Activated CD8-positive, alpha-beta memory T cell treated with anti-CD3 and anti-CD28 coated beads for 4 hours (primary cell): Measurements from ENCODE around the gene SLC6A1.

Source experiments
- DNase-seq, 2 donors: peaks; one replicate each; pipeline ENCODE4 v3.0.0-alpha.2; 2020; ENCODE audit warnings: low read depth in 2 of 2

SLC6A1 gene

DNA sequence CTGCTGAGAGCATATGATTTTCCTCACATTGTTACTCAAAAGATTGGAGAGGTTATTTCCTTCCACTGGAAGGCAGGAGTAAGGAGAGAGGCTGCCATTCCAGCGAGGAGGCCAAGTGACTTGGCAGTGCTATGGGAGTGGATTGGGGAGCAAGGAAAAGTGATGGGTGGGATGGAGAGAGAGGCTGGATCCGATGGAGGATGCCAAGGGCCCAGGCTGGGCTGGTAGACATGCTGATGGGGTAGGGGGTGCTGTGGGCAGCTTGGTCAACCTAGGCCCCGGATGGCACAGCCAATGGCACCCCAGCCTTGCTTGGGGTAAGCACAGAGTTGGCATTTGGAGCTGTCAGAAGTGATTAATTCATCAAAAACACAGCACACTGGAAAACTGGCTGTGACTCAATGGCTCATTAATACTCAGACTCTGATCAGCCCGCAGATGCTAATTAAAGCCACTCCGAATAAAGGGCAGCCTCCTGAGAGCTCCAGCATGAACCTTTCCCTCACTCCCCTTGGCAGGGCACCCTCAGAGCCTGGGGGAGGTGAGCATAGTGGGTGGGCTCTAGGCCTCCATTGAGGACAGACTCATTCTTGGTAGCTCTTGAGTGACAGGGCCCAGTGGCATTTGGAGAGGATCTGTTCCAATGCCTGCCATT is 22.1 kb upstream of the SLC6A1 start:
- DNase-seq, result no peak

DNA sequence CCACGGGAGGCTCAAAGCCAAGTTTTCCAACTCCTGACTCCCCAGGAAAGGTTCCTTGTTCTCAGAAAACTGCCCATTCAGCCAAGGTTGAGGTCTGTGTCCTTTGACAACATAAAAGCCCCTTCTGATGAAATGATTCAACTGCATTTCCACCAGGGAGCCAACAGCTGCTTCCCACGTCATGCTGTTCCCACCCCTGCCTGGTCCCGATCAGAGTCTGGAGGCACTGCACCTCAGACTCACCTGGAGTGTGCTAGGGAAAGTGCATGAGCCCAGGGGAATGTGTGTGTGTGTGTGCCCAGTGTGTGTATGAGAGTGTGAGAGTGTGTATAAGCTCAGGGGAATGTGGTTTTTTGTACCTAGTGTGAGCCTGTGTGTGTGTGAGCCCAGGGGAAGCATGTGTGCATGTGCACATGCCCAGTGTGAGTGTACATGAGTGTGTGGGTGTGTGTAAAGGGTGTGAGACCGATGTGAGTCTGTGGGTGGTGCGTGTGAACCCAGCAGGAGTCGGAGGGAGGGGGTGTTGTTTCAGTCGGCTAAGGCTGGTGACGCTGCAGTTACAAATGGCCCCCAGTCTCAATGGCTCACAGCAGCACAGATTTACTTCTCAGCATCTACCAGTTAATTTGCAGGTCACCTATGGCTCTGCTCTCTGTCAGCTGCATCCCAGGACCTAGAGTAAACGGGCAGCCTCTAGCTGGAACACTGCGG is 20.3 kb upstream of the SLC6A1 start:
- DNase-seq, result no peak

DNA sequence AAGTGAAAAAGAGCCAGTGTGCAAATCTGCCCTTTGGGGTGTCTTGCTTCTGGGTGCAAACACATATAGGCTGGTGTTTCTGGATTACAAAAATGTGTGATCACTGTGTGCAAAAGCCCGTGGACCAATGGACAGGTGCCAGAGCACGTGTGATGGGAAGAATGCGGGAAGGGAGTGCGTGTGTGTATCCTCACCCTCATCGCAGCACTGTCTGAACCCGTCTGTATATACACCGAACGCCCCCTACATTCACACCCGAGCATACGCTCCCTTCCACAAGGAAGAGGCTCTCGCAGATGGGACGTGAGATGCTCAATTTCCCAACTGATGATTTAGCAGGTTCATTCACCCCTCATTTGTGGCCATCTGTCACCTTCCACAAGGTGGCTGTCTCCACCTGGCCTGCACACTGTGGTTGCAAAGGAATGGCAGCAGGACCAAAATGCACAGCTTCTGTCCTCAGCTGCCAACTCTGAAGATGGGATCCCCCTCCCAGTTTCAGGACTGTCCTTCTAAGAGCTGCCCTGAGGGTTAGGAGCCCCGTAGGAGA is 19.4 kb upstream of the SLC6A1 start:
- no peak for DNase-seq

DNA sequence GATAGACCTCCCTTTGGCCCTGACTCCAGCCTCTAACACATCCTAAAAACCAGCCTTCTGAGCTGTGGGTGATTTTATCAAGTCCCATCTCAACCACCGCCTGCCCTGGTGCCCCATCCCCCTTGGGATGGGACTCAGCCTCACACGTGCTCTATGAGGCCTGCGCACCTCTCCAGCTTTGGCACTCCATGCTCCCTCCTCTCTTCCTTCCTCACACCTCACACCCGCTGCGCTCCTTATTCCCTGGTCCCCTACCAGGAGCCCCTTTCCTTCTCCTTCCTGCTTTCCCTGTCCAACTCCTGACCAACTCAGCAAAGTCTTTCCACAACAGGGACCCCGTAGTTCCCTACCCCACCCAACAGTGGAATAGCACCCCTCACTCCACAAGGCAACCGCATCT is 18.4 kb upstream of the SLC6A1 start:
- DNase-seq, result no peak

DNA sequence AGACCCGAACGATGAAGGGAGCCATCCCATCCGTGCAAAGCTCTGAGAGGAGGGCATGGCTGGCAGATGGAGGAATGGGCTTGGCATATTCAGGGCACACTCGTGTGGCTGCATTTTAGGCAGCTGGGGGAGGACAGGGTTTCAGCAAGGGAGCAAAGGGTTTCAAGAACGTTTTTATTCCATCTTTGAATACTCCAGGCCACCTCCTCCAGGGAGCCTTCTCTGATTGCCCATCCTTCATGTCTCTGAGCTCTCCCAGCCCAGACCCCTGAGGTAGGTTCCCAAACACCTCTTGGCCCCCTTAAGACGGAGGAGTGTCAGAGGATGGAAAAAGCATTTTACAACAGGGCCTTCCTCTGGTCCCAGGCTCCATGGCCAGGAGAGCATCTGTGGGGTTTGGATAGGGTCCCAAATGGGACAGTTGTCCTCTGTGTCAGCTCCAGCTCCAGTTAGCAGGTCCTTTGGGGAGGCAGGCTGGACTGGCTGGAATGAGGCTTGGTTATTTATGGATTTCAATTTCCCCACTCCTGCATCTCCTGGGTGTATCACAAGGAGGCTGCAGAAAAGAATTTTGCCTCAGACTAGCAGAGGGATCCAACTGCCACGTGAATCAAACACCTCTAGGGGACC is 17.7 kb upstream of the SLC6A1 start:
- DNase-seq, result no peak

DNA sequence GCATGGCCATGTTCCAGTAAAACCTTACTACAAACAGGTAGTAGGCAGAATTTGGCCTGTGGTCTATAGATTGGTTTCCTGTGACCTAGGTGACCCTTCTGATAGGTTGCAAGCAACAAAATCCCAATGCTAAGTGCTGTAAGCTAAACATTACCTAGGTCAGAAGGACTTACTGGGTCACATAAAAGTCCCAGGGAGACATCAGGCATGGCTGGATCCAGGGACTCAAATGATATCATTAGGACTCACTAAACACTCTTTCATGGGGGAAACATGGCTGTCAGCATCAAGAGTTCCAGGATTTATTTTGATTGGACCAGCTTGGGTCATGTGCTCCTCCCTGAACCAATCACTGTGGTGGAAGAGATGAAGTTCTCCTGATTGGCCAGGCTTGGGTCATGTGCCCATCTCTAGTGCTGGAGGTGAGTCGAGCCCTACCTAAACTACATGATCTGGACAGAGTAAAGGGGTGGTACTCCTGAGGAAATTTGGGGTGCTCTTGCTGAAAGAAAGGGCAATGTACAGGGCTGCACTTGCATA is 16.8 kb upstream of the SLC6A1 start:
- no peak for DNase-seq

DNA sequence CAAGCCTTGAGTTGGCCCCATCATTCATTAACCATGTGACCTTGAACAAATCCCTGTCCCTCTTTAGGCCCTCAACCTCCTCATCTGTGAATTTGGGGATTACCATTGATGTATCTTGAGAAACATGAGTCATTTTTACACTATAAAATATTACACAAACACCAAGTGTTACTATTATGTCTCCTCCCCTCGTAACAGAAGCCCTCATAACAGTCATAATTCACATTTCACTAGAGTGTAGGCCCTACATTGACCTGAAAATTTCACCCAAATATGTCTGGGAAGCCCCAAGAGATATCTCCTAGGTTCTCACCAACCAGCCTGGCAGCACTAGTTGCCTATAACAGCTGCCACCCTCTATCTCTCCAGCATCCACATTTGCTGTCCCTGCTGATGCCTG is 15.8 kb upstream of the SLC6A1 start:
- DNase-seq, result no peak

DNA sequence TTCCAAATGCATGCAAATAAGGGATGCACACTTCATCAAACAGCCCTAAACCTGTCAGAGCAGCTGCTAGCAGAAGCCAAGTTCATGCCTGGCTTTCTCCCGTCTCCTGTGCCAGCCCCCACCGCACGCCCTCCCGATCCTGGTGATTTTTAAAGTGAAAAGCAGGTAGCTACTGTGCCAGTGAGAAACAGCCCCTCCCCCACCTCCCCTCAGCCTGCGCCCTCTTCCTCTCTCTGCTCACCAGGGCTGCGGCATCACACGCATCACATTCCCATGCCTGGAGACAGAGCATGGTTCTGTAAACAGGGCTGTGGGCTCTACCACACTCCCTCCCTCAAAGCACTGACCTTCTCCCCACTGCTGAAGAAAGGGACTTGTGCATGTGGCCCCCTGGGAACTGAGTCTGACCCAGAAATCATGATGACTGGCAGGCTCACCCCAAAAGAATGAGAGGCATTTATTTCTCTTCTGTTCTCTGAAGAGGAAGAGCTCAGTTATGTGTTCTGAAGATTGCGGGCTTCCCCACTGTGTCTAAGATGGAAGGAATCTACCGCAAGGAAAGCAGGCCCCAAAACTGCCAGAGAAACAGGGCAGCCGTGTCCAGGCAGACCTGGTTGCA is 14.5 kb upstream of the SLC6A1 start:
- DNase-seq, result no peak

DNA sequence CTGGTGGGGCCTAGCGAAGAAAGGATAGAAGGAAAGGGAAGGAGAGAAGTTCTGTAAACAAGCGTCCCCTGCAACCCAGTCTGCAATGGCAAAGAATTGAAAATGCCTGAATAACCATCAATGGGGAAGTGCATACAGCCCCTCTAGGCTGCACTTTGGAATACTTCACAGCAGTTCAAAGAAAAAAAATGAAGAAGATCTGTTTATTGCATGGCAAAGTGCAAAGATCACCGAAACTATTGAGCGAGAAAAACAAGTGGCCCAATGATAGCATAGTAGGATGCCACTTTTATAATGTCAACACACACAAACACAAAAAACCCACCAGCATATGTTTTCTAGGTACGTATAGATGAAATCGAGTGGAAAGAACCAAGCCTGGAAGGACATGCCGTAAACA is 13.6 kb upstream of the SLC6A1 start:
- DNase-seq, result no peak

DNA sequence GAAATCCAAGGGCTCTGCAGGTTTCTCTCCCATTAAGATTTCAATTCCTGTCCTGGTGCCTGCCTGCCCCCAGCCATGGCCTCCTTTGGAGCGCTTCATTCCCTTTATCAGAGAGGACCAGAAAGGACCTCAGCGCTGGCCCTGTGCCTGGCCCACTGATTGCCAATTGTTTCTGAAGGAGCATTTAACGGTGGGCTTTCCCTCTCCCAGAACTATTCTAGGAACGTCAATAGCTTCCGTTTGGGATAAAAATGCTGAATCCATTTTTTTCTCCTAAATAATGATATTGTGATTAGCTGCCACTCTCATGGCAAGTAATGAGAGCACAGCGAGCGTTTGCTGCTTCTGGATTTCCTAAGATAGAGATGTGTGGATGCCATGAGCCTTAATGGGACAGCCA is 12.2 kb upstream of the SLC6A1 start:
- no peak for DNase-seq

DNA sequence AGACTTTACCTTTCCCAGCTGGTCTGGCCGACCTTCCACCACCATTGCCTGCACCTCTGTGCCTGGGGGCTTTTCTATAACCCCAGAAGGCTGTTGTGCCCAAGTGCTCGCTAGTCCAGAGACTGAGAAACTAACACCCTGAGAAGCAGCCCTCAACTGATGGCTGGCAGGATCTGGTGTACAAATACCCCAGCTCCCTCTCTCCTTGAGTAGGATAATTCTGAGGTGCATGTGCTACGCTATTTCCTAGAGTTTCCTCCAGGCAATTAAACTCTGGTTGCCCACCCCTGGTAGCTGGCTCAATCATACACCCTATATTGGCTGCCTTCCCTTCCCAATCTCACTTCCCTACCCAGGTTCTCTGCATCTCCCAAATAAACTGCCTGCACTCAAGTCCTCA is 11.5 kb upstream of the SLC6A1 start:
- DNase-seq, result no peak

DNA sequence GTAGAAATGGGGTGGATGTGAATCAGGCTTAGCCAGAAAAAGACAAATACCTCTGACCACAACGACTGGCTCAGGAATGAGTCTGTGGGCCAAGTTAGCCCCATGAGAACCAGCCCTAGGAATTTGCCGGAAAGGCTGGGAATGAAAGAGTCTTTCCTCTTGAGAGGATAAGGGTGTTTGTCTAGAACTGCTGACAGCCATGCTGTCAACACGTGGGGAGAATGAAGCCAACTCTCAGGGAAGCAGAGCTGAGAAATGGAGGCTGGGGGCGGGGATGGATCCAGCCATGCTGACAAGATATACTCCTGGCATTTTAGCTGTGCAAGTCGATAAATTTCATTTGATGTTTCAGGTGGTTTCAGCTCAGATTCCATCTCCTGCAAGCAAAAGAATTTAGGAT is 10.6 kb upstream of the SLC6A1 start:
- no peak for DNase-seq

DNA sequence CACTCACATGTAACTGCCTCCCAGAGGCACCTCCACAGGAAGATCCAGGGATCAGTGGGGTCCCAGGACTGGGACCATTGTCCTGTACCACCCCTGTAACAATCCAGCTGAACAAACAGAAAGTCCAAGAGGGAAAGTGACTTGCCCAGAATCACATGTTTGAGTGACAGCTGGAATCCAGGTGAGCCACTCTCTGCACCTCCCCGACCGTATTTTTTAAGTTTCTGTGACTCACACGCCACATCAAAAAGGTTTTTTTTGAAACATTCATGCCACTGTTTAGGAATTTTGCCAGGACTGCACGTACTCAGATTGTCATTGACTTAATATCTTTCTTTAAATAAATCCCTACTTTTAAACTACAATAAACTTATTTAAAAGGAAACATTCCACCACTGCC is 9.8 kb upstream of the SLC6A1 start:
- DNase-seq, result no peak

DNA sequence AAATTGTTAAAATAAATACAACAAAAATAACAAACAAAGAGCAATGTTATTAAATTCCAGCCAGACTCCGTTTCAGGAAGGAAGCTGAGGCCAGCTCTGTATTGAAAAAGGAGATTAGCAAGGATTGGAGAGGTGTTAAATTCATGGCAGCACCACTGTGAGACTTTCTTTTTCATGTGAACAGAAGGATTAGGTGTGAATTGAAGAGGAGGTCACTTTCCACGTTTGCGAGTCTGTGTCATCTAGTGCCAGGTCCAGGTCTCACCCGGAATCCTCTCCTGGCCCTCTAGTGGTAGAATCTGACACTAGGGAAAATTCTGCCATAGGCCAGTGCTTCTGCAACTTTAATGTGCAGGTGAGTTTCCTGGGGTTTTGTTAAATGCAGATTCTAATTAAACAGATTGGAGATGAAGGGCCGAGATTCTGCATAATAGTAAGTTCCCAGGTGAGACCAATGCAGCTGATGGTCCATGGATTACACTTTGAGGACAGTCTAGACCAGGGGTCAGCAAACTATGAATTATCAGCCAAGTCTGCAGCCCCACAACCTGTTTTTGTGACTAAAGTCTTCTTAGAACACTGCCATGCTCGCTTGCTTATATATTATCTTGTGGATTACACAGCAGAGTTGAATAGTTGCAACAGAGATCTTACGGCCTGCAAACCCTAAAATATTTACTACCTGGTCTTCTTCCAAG is 9.2 kb upstream of the SLC6A1 start:
- no peak for DNase-seq

DNA sequence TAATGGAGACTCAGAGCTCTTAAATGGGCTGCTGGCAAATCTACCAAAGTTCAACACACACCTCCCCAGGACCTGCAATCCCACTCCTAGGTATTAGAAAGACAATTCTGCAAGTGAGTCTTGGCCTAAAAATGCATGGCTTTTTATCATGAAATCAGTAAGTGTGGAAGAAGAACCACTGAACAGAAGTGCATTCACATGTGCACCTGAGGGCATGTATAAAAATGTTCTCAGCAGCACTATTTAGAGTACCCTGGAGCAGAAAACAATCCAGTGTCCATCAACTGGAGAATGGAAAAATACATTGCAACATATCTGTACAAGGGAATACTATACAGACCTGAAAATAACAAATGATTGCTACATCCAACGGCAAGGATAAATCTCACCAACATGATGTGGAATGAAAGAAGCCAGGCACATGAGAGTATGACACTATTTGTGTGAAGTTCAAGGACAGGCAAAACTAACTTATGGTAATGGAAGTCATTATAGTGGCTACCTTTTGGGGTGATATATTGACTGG is 8.1 kb upstream of the SLC6A1 start:
- no peak for DNase-seq

DNA sequence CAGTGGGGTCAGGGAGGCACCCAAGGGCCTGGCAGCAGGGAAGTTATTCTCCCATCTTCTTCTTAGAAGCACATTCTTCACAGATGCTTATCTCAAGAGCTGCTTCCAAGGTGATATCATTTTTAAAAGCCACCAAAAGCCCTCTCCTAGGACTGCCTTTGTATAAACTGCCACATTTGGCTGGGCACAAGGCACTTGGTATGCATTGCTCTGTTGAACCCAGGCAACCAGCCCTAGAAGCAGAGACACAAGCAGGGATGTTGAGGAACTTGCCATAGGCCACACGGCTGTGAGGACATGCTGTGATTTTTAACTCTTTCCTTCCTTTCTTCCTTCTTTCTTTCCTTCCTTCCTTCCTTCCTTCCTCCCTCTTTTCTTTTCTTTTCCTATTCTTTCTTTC is 7.4 kb upstream of the SLC6A1 start:
- no peak for DNase-seq

DNA sequence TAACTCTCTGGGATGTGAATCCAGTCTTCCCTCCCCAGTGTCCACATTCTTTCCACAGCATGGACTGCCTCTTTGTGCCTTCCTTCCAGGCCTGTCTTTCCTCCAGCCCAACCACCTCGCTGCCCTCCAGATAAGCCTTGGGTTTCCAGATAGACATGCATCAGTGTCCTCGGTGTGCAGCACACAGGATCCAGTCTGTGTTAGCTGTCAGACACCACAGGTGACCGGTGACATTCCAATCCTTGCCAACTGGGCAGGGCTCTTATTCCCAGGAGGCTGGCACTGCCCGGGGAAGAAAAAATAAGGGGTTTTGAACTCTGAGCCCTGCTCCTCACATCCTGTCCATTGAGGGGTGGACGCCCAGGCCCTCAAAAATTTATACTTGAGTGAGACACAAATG is 6.0 kb upstream of the SLC6A1 start:
- DNase-seq, result no peak

DNA sequence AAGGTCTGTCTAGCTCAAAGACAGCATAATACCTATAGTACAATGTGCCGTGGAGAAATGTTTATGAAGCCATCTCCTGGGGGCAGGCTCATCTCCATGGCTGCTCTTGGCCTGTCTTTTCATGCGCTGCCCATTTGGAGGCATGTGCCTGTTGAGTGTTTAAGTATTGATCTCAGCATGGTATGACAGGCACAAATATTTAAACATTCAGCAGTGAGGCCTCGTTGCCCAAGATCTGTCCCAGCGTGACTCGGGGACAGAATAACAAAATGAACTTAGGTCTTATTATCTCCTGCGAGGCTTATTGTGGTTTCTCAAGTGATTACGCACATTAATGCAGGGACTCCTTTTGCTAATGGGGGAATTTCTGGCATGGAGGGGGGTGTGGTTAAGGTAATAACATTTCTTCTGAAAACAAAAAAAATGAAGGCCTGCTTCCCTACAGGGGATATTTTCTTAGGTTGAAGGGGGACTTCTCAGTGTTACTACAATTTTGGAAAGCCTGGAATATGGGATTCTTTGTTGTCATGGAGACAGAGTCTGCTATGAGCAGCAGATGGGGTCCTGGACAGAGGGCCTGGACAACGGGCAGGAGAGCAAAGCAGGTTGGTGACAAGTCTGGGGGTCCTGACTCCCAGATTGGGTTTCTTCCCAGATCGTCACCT is 4.4 kb upstream of the SLC6A1 start:
- no peak for DNase-seq

DNA sequence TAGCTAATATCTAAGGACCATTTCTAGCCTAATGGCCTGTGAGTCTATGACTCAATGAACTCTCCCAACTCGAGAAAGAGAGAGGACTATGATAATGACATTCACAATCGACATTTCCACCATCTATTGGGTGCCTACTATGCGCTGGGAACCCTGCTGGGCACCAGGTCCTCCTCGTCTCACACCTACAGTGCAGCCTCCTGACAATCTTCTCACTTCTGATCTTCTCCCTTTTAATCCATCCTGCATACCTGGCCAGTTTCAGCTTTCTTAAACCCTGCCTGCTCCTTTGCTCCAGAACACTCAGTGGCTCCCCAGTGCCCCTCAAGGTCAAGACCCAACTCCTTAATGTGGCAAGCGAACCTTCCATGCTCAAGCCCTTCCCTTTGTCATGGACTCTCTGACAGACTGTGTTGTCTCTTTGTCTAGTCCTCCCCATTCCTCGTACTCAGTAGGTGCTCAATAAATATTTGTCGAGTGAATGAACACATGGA is 3.5 kb upstream of the SLC6A1 start:
- DNase-seq, result no peak

DNA sequence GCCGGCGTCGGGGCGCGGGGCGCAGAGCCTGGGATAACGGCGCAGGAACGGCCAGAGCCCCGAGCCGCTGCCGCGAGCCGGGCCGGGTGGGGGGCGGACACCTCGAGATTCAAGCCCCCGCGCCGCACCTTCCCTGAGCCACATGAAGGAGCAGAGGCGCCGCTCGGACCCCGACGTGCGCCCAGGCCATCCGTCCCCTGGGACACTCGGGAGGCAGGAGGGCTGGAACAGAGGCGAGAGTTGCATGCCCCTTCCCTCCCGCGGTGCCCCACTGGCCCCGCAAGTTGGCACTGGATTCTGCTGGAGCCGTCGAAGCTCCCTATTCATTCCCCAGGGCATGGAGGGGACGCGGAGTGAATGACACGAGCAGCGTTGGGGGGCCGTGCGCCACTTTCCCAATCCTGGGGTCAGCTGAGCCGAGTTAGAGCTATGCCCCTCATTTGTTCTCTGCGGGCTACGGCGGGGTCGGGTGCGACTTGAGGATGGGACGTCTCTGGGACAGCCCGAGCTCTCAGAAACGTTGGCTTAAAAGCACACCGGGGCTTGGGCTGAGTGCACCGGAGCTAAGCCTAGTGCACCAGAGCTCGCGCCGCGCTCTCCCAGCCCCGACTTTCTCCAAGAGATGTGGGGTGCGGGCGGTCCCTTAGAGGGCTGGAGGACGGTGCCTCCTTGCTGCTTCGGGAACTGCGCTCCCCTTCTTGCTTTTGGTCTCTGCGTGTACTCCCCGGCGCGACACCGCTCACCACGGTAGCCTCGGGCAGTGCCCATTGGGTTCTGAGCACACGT is 588 bp downstream of the SLC6A1 start:
- DNase-seq, result no peak
